Melanocyte of skin (primary cell): ENCODE data around the gene CLBA1. TPM values are rescaled to one million over a fixed set of nuclear protein-coding genes. Genes with fewer than 3 reads are reported as not detected.

Experiments used
- total RNA-seq, 2 donors: library from RNA; depleted of rRNA; stranded (reverse); fragments of >200 nt; gene quantifications; 2 replicates each; pipeline ENCODE4 v1.2.3, GENCODE V29; 2012

CLBA1 gene
- total RNA-seq, result 1 to 10 TPM; 9.3 to 10.0 TPM

GRCh38 chr14:104985675-104986486, at the start of gene CLBA1:
Gene CLBA1 (plus strand): TSS chr14:104985788. CDS start chr14:104986432, 644 bp downstream.

GRCh38 chr14:104977681-104978653, 7.6 kb upstream of the CLBA1 start, which contains the start of gene AHNAK2:
Gene AHNAK2 (minus strand): TSS chr14:104978374. CDS start chr14:104978237, 137 bp downstream.

GRCh38 chr14:105020815-105021655, 35.4 kb downstream of the CLBA1 start, which contains the start of gene CDCA4:
Gene CDCA4 (minus strand): TSS chr14:105021083. CDS start chr14:105011929, 9,154 bp downstream.

Other genes with a start within 250 kb of the CLBA1 start
- gene SIVA1, start 232.6 kb upstream of the CLBA1 start, total RNA-seq, result 100 to 1,000 TPM in 1 of 2 donors, 10 to 100 TPM in 1; 58.5 to 114 TPM
- 100 to 1,000 TPM; 172 to 335 TPM for gene AKT1, start 190.0 kb upstream of the CLBA1 start, total RNA-seq
- gene ZBTB42, start 184.7 kb upstream of the CLBA1 start, total RNA-seq, result 1 to 10 TPM; 6.5 to 8.0 TPM
- gene CEP170B, start 120.5 kb upstream of the CLBA1 start, total RNA-seq, result 10 to 100 TPM; 12.0 to 16.0 TPM
- under 1 TPM in 1 of 2 donors, not detected in 1; 0.33 TPM for gene PLD4, start 60.9 kb upstream of the CLBA1 start, total RNA-seq
- gene AHNAK2, start 7.4 kb upstream of the CLBA1 start, total RNA-seq, result 1 to 10 TPM; 3.7 to 4.5 TPM
- 10 to 100 TPM; 12.7 to 44.6 TPM for gene CDCA4, start 35.3 kb downstream of the CLBA1 start, total RNA-seq
- gene GPR132, start 79.6 kb downstream of the CLBA1 start, total RNA-seq, result not detected
- gene JAG2, start 183.0 kb downstream of the CLBA1 start, total RNA-seq, result 1 to 10 TPM in 1 of 2 donors, under 1 TPM in 1; 0.67 to 1.0 TPM
- 10 to 100 TPM; 13.7 to 34.8 TPM for gene NUDT14, start 195.5 kb downstream of the CLBA1 start, total RNA-seq